Calu3 (cell line): Measurements from ENCODE around the gene NDUFB7. TPM values are rescaled to one million over a fixed set of nuclear protein-coding genes. Genes with fewer than 3 reads are reported as not detected.

ENCODE experiments used
- BruUV-seq: library from RNA; stranded (reverse); fragments of 400-500 nt; replicated peaks from 2 replicates; lab custom pipeline; 2021; lab: Mats Ljungman, UMichigan
- CTCF ChIA-PET: fragments of 300-600 bp; sonication (Branson Sonifier 250); formaldehyde crosslinking; loops from one replicate; lab custom pipeline; 2022; ENCODE audit warnings: antibody characterized with exemption; lab: Charles Lee
- DNase-seq: peaks from one replicate; pipeline ENCODE4 v3.0.0; 2022
- H3K27ac Mint-ChIP-seq: one replicate; pipeline ENCODE4 v1.8.0; 2022; ENCODE audit warnings: mixed read lengths; ENCODE audit not compliant: unreplicated experiment
- H3K27me3 Mint-ChIP-seq: one replicate; pipeline ENCODE4 v1.8.0; 2022; ENCODE audit warnings: mixed read lengths; ENCODE audit not compliant: unreplicated experiment
- H3K36me3 Mint-ChIP-seq: one replicate; pipeline ENCODE4 v1.8.0; 2022; ENCODE audit warnings: mild to moderate bottlenecking, moderate library complexity, mixed read lengths; ENCODE audit not compliant: insufficient read depth, unreplicated experiment
- H3K4me1 Mint-ChIP-seq: one replicate; pipeline ENCODE4 v1.8.0; 2022; ENCODE audit warnings: mild to moderate bottlenecking, low read depth, mixed read lengths; ENCODE audit not compliant: unreplicated experiment
- H3K4me3 Mint-ChIP-seq: one replicate; pipeline ENCODE4 v1.8.0; 2022; ENCODE audit warnings: mild to moderate bottlenecking, low read depth, moderate library complexity, mixed read lengths; ENCODE audit not compliant: unreplicated experiment
- H3K9me3 Mint-ChIP-seq: one replicate; pipeline ENCODE4 v1.8.0; 2022; ENCODE audit warnings: low read depth, mixed read lengths; ENCODE audit not compliant: unreplicated experiment
- CTCF ChIP-seq: fragments of 200-600 bp; IDR thresholded peaks from one replicate; pipeline ENCODE4 v1.8.0; 2022; ENCODE audit warnings: antibody characterized with exemption; ENCODE audit not compliant: unreplicated experiment
- intact Hi-C: fragments of 100-400 bp; cut with micrococcal nuclease; formaldehyde crosslinking; loops from one replicate; pipeline ENCODE4 v1.10.0; 2022; ENCODE audit not compliant: unreplicated experiment
- total RNA-seq: library from RNA; stranded (reverse); gene quantifications from 2 replicates; pipeline ENCODE4 v1.2.3, GENCODE V29; 2022

NDUFB7 gene
- total RNA-seq, 1 experiment from 2014 or later: 107 TPM

GRCh38 chr19:14556662-14557188 lies 15.1 kb downstream of the NDUFB7 start:
- Mint-ChIP-seq H3K9me3 (no peaks in the 10 kb centered on the region), H3K4me3 (peak overlapping the region; percentile 24), H3K4me1 (no peaks in the 10 kb centered on the region), H3K36me3 (peaks cover 3% of the 10 kb centered on the region), H3K27me3 (no peaks in the 10 kb centered on the region), H3K27ac (peak overlapping the region; percentile 56)
- peak; percentile 65 for TF ChIP-seq CTCF
- CTCF ChIA-PET: interaction anchor here (0.6 to 1.3 kb wide), 3 partner anchors 17 to 124 kb away, joined by 3 to 6 read pairs (median 6); no protein-coding TSS in a partner anchor
- intact Hi-C loops: no loop called here
- no TSS peak for BruUV-seq
- DNase-seq: peak; percentile 73

- BruUV-seq: no TSS peak
- peak overlapping the region; percentile 56 for H3K27ac Mint-ChIP-seq
- H3K9me3 Mint-ChIP-seq: no peaks in the 10 kb centered on the region
- TF ChIP-seq CTCF: no peak
- intact Hi-C loops: no loop called here
- no peak for DNase-seq
- peak overlapping the region; percentile 24 for H3K4me3 Mint-ChIP-seq
- CTCF ChIA-PET: interaction anchor here (0.6 to 1.3 kb wide), 3 partner anchors 18 to 125 kb away, joined by 3 to 6 read pairs (median 6); no protein-coding TSS in a partner anchor
- peaks cover 3% of the 10 kb centered on the region for H3K36me3 Mint-ChIP-seq
- peaks cover 1% of the 10 kb centered on the region for H3K4me1 Mint-ChIP-seq
- no peaks in the 10 kb centered on the region for H3K27me3 Mint-ChIP-seq
Observed at GRCh38 chr19:14555918-14556661, 15.8 kb downstream of the NDUFB7 start.

- CTCF ChIA-PET: interaction anchor here (0.6 kb wide), 1 partner anchor 16 kb away, joined by 6 read pairs; no protein-coding TSS in a partner anchor
- Mint-ChIP-seq H3K27me3 (no peaks in the 10 kb centered on the region), H3K27ac (peak overlapping the region; percentile 45), H3K36me3 (peaks cover 3% of the 10 kb centered on the region), H3K9me3 (no peaks in the 10 kb centered on the region), H3K4me3 (no peak overlapping the region), H3K4me1 (peaks cover 17% of the 10 kb centered on the region)
- DNase-seq: no peak
- no TSS peak for BruUV-seq
- no peak for TF ChIP-seq CTCF
- intact Hi-C loops: no loop called here
Observed at GRCh38 chr19:14554382-14554812, 17.5 kb downstream of the NDUFB7 start.

GRCh38 chr19:14553939-14554243 lies 18.0 kb downstream of the NDUFB7 start:
- no TSS peak for BruUV-seq
- Mint-ChIP-seq H3K4me1 (peaks cover 17% of the 10 kb centered on the region), H3K27me3 (no peaks in the 10 kb centered on the region), H3K27ac (no peak overlapping the region), H3K9me3 (no peaks in the 10 kb centered on the region), H3K4me3 (no peak overlapping the region), H3K36me3 (peaks cover 3% of the 10 kb centered on the region)
- no peak for DNase-seq
- no peak for TF ChIP-seq CTCF
- CTCF ChIA-PET: no interaction called here
- intact Hi-C loops: no loop called here
